GM19099 (cell line): ENCODE data around the gene GPD1L.

Source experiments
- POLR2A ChIP-seq: IDR thresholded peaks from 3 replicates; pipeline ENCODE4 v1.6.1; 2011; ENCODE audit warnings: low read depth; ENCODE audit not compliant: insufficient read length; ENCODE audit errors: extremely low read depth

The GPD1L gene

DNA sequence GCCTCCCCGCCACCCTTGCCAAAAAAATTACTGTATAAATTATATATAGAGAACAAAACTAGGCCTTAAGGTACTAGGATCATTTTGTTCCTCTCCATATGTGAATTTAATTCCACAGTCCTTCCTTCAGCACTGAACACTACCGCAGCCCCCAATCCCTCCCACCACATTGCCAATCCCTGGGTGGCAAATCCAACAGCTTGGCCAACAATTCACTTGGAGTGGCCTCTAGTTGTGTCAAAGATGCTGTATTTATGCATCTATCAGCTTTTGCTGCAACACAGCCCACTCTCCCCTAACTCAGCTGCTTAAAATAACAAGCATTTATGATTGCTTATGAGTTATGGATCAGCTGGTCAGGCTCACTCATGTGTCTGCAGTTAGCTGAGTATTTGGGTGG lies 18.6 kb downstream of the GPD1L start:
- no peak for TF ChIP-seq POLR2A

GRCh38 chr3:32126305-32127015 lies 20.0 kb downstream of the GPD1L start:
- TF ChIP-seq POLR2A = no peak

- TF ChIP-seq POLR2A = no peak
These were observed 20.9 kb downstream of the GPD1L start for GRCh38 chr3:32127219-32127826.

DNA sequence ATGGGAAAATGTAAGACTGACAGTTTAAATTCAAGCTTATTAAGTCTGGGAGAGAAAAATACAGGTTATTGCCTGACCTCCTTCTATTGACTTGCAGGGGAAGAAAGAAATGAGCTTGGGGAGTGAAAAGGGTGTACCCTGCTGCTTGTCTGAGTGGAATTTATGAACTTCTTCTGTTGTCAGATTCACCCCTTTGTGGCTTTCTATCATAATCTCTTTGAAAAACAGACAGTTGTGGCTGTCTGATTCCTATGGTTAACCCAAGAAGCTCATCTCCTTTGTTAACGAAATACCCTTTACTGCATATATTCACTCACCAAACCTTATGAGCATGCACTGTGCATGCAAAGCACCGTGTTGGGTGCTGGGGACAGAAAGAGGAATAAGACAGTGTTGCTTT lies 22.5 kb downstream of the GPD1L start:
- TF ChIP-seq POLR2A = no peak

- no peak for TF ChIP-seq POLR2A
These were observed 23.4 kb downstream of the GPD1L start for GRCh38 chr3:32129832-32130231.

- no peak for TF ChIP-seq POLR2A
These were observed 25.7 kb downstream of the GPD1L start for GRCh38 chr3:32132121-32132520.

- TF ChIP-seq POLR2A = no peak
These were observed 26.3 kb downstream of the GPD1L start for GRCh38 chr3:32132706-32133105.

- no peak for TF ChIP-seq POLR2A
These were observed 30.3 kb downstream of the GPD1L start for GRCh38 chr3:32136703-32137102.

GRCh38 chr3:32137870-32138269 lies 31.4 kb downstream of the GPD1L start:
- TF ChIP-seq POLR2A = no peak

DNA sequence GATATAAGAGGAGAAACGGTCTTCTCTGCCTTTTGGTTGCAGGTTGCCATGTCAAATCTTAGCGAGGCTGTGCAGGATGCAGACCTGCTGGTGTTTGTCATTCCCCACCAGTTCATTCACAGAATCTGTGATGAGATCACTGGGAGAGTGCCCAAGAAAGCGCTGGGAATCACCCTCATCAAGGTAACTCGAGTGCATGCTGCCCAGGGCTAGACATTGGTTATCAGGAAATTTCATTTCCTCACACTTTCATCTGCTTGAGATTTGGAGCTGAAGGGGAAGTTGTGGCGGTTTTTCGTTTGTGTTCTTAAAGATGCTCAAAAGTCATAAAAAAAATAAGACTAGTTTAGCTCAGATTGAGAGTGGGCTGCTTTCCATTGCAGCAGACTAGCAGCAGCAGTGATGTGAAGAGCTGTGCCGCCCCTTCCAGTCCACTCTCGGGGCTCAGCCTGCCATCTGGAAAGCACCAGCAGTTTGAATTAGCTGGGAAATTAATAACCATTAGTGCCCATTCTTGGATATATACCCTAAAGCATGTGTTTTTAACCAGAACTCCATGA lies 32.2 kb downstream of the GPD1L start:
- no peak for TF ChIP-seq POLR2A

DNA sequence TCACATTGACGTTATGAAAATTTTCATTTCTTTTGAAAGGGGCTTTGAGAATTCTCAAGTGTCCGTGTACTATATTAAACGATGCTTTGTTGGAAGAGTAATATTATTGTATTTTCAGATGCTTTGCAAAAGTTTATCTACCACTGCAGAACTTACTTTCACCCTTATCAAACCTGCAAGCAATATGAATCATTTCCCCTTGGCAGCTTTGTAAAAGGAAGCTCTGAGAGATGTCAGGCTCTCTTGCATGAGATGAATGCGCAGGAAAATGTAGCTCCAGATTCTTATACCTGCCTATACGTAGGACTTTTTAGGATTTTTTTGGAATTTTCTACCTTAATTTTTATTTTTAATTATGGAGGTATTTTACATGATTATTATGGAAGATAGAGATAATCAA lies 34.5 kb downstream of the GPD1L start:
- TF ChIP-seq POLR2A = no peak

DNA sequence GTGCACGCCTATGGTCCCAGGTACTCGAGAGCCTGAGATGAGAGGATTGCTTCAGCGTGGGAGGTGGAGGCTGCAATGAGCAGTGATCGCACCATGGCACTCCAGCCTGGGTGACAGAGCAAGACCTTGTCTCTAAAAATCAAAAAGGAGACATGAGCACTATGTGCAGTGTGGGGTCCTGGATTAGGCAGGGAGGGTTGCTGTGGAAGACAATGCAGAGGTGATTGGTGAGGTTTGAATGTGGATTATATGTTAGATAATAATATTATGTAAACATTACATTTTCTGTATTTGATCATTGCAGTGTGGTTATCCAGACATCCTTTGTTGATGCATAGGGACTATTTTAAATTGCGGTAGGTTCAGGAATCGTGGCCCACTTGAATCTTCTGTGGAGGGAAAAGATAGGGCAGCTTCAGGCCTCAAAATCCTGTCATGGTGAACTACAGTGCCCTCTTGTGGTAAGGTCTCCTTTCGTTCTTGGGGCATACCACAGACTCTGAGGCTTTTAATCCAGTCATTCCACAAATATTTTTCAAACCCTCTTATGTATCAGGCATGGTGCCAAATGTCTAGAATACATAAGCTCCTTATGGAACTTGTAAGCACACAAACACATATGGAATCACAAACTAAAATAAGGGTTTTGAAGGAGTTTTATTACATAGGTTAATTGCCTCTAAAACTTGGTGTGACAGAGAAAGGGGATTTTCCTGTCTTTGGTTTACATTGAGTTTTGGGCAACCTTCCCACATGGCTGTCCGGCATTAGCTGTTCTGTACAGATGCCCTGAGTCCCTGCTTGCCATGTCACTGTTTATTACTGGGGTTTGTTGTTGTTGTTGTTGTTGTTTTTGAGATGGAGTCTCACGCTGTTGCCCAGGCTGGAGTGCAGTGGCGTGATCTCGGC lies 37.7 kb downstream of the GPD1L start:
- no peak for TF ChIP-seq POLR2A

GRCh38 chr3:32146746-32147211 lies 40.4 kb downstream of the GPD1L start:
- no peak for TF ChIP-seq POLR2A

GRCh38 chr3:32147509-32147908 lies 41.1 kb downstream of the GPD1L start:
- no peak for TF ChIP-seq POLR2A

- no peak for TF ChIP-seq POLR2A
These were observed 41.5 kb downstream of the GPD1L start for GRCh38 chr3:32147933-32148332.
